H1 (cell line): ENCODE measurements around the gene EEF1G. TPM values are rescaled to one million over a fixed set of nuclear protein-coding genes. Genes with fewer than 3 reads are reported as not detected.

Experiments
- CTCF ChIA-PET: fragments of 300-600 bp; sonication (Branson Sonifier 250); formaldehyde crosslinking; loops from one replicate; lab custom pipeline; 2021; ENCODE audit not compliant: partially characterized antibody; lab: Charles Lee
- POLR2A ChIA-PET: fragments of 300-600 bp; sonication (Branson Sonifier 250); formaldehyde crosslinking; loops from one replicate; lab custom pipeline; 2021; ENCODE audit warnings: inconsistent platforms; ENCODE audit not compliant: partially characterized antibody; lab: Charles Lee
- DNase-seq, 2 experiments: peaks; one replicate each; pipeline versions ENCODE4 v3.0.0 to v3.0.0-alpha.2; 2010 to 2022; ENCODE audit warnings: low spot score in 2 of 2, low read depth in 1 of 2, mixed read lengths in 1 of 2
- FAIRE-seq: peaks from 2 replicates; lab custom pipeline; 2011; peaks lifted over from hg19 to GRCh38; lab: Jason Lieb, UNC
- H2AFZ ChIP-seq: 2 replicates; pipeline ENCODE4 v1.8.1; 2012; ENCODE audit warnings: low read length, inconsistent platforms
- H2AK5ac ChIP-seq: 2 replicates; pipeline ENCODE4 v1.6.1; 2013; ENCODE audit warnings: low read depth, low read length
- H2BK120ac ChIP-seq: replicated peaks from 2 replicates; pipeline ENCODE3; 2013; ENCODE audit warnings: low read depth, low read length, inconsistent platforms
- H2BK12ac ChIP-seq: 2 replicates; pipeline ENCODE4 v1.6.1; 2013; ENCODE audit warnings: low read depth, low read length
- H2BK15ac ChIP-seq: 2 replicates; pipeline ENCODE4 v1.6.1; 2013; ENCODE audit warnings: low read length
- H2BK20ac ChIP-seq: 2 replicates; pipeline ENCODE4 v1.6.1; 2013; ENCODE audit warnings: low read length
- H2BK5ac ChIP-seq: 2 replicates; pipeline ENCODE4 v1.6.1; 2013; ENCODE audit warnings: low read depth, low read length
- H3K14ac ChIP-seq: 2 replicates; pipeline ENCODE4 v1.6.1; 2013; ENCODE audit warnings: inconsistent platforms; ENCODE audit not compliant: insufficient read length
- H3K18ac ChIP-seq: 2 replicates; pipeline ENCODE4 v1.6.1; 2013; ENCODE audit warnings: low read length; ENCODE audit errors: extremely low read depth
- H3K23ac ChIP-seq: 2 replicates; pipeline ENCODE4 v1.6.1; 2013; ENCODE audit warnings: inconsistent platforms; ENCODE audit not compliant: insufficient read length
- H3K23me2 ChIP-seq: 2 replicates; pipeline ENCODE4 v1.6.1; 2013; ENCODE audit warnings: low read depth, low read length
- H3K27ac ChIP-seq: 2 replicates; pipeline ENCODE4 v1.6.1; 2011; ENCODE audit warnings: low read depth, low read length, inconsistent platforms
- H3K27me3 ChIP-seq, 4 experiments: replicated peaks in 1 of 4; 1 replicate in 1 of 4; 2 replicates in 3 of 4; pipeline versions ENCODE4 v1.6.1 to v1.8.1; 2011 to 2013; ENCODE audit warnings: low read length in 3 of 4, mild to moderate bottlenecking in 3 of 4, inconsistent platforms in 2 of 4, mixed read lengths in 2 of 4, moderate library complexity in 1 of 4; ENCODE audit not compliant: control insufficient read depth in 3 of 4, insufficient read depth in 3 of 4; ENCODE audit errors: extremely low read depth in 1 of 4
- H3K36me3 ChIP-seq, 4 experiments: 2 replicates each; pipeline versions ENCODE4 v1.6.1 to v1.8.1; 2011 to 2013; ENCODE audit warnings: mild to moderate bottlenecking in 4 of 4, low read length in 3 of 4, moderate library complexity in 2 of 4, control low read depth in 1 of 4, inconsistent platforms in 1 of 4; ENCODE audit not compliant: insufficient read depth in 4 of 4, control insufficient read depth in 2 of 4
- H3K4ac ChIP-seq: replicated peaks from 2 replicates; pipeline ENCODE3; 2013; ENCODE audit warnings: low read length, low read depth, mixed read lengths, inconsistent platforms; ENCODE audit not compliant: insufficient read length
- H3K4me1 ChIP-seq, 4 experiments: replicated peaks in 1 of 4; 1 replicate in 1 of 4; 2 replicates in 3 of 4; pipeline versions ENCODE4 v1.6.1 to v1.8.1; 2011 to 2013; ENCODE audit warnings: low read length in 3 of 4, inconsistent platforms in 2 of 4, mixed read lengths in 1 of 4; ENCODE audit not compliant: insufficient read depth in 4 of 4, control insufficient read depth in 3 of 4
- H3K4me2 ChIP-seq, 2 experiments: 2 replicates each; pipeline versions ENCODE4 v1.6.1 to v1.8.1; 2011 to 2013; ENCODE audit warnings: low read depth in 2 of 2, low read length in 2 of 2, control low read depth in 1 of 2, inconsistent platforms in 1 of 2, mild to moderate bottlenecking in 1 of 2; ENCODE audit not compliant: insufficient read depth in 1 of 2
- H3K4me3 ChIP-seq, 4 experiments: fragments of 200-600, 300-600 bp in 1 of 4; sonication (generic), shearing (Covaris generic), sonication (Bioruptor Twin) in 1 of 4; 2 replicates each; pipeline versions ENCODE4 v1.5.1 to v1.8.1; 2011 to 2016; ENCODE audit warnings: low read length in 4 of 4, low read depth in 3 of 4, control low read depth in 2 of 4, inconsistent platforms in 2 of 4, mild to moderate bottlenecking in 2 of 4, mixed read lengths in 1 of 4, moderate library complexity in 1 of 4; ENCODE audit not compliant: insufficient read depth in 2 of 4; ENCODE audit errors: extremely low read depth in 1 of 4
- H3K56ac ChIP-seq: replicated peaks from 2 replicates; pipeline ENCODE3; 2013; ENCODE audit warnings: low read depth, mild to moderate bottlenecking, mixed read lengths, low read length, inconsistent platforms; ENCODE audit not compliant: insufficient read length
- H3K79me1 ChIP-seq: 2 replicates; pipeline ENCODE4 v1.6.1; 2013; ENCODE audit warnings: low read depth, low read length, control low read depth
- H3K79me2 ChIP-seq, 2 experiments: 2 replicates each; pipeline versions ENCODE4 v1.6.1 to v1.8.1; 2012 to 2013; ENCODE audit warnings: low read length in 2 of 2, mild to moderate bottlenecking in 2 of 2, inconsistent platforms in 1 of 2; ENCODE audit not compliant: insufficient read depth in 2 of 2, control insufficient read depth in 1 of 2
- H3K9ac ChIP-seq, 4 experiments: replicated peaks in 1 of 4; 1 replicate in 1 of 4; 2 replicates in 3 of 4; pipeline versions ENCODE4 v1.6.1 to v1.8.1; 2011 to 2013; ENCODE audit warnings: low read depth in 3 of 4, low read length in 3 of 4, control low read depth in 2 of 4, mild to moderate bottlenecking in 2 of 4, moderate library complexity in 2 of 4, inconsistent platforms in 1 of 4; ENCODE audit errors: extremely low read depth in 1 of 4
- H3K9me3 ChIP-seq, 2 experiments: 2 replicates each; pipeline versions ENCODE4 v1.6.1 to v1.8.1; 2012 to 2013; ENCODE audit warnings: mild to moderate bottlenecking in 2 of 2, moderate library complexity in 2 of 2, control low read depth in 1 of 2, inconsistent platforms in 1 of 2, low read depth in 1 of 2, low read length in 1 of 2, mixed read lengths in 1 of 2; ENCODE audit not compliant: insufficient read depth in 2 of 2
- H4K20me1 ChIP-seq, 2 experiments: replicated peaks in 1 of 2; 2 replicates each; pipeline versions ENCODE3 to v1.8.1; 2011 to 2013; ENCODE audit warnings: inconsistent platforms in 2 of 2, low read length in 2 of 2, mild to moderate bottlenecking in 1 of 2; ENCODE audit not compliant: insufficient read depth in 2 of 2, control insufficient read depth in 1 of 2
- H4K5ac ChIP-seq: 2 replicates; pipeline ENCODE4 v1.6.1; 2013; ENCODE audit warnings: low read length, low read depth, mixed read lengths, inconsistent platforms; ENCODE audit not compliant: insufficient read length
- H4K8ac ChIP-seq: 2 replicates; pipeline ENCODE4 v1.8.0; 2013; ENCODE audit warnings: mild to moderate bottlenecking, moderate library complexity, low read length, inconsistent platforms; ENCODE audit not compliant: insufficient read depth; ENCODE audit errors: extremely low read depth
- H4K91ac ChIP-seq: replicated peaks from 2 replicates; pipeline ENCODE3; 2013; ENCODE audit warnings: low read length, mixed read lengths, inconsistent platforms; ENCODE audit not compliant: insufficient read length
- BACH1 ChIP-seq: IDR thresholded peaks from 2 replicates; pipeline ENCODE4 v1.6.1; 2012; ENCODE audit warnings: low read length, improper control_type of control experiment
- BCL11A ChIP-seq, 2 experiments: IDR thresholded peaks; one replicate each; pipeline ENCODE4 v1.6.1; 2011; ENCODE audit warnings: low read depth in 2 of 2, low read length in 2 of 2, mild to moderate bottlenecking in 2 of 2
- FOSL1 ChIP-seq: IDR thresholded peaks from 2 replicates; pipeline ENCODE4 v1.6.1; 2011; ENCODE audit warnings: mild to moderate bottlenecking, low read depth, low read length, moderate library complexity; ENCODE audit not compliant: insufficient read depth
- HDAC6 ChIP-seq: IDR thresholded peaks from one replicate; pipeline ENCODE4 v1.7.1; 2012; ENCODE audit warnings: low read depth, mild to moderate bottlenecking, inconsistent platforms, low read length, moderate library complexity
- KDM4A ChIP-seq: IDR thresholded peaks from one replicate; pipeline ENCODE4 v1.7.1; 2012; ENCODE audit warnings: low read depth, mild to moderate bottlenecking, moderate library complexity, low read length, inconsistent platforms; ENCODE audit not compliant: severe bottlenecking
- RXRA ChIP-seq: IDR thresholded peaks from 2 replicates; pipeline ENCODE4 v1.6.1; 2011; ENCODE audit warnings: low read depth, mild to moderate bottlenecking, low read length, moderate library complexity; ENCODE audit not compliant: insufficient read depth
- SP2 ChIP-seq: IDR thresholded peaks from 2 replicates; pipeline ENCODE4 v1.6.1; 2012; ENCODE audit warnings: mild to moderate bottlenecking, low read length, inconsistent platforms
- TAF1 ChIP-seq: IDR thresholded peaks from 2 replicates; pipeline ENCODE4 v1.6.1; 2011; ENCODE audit warnings: mild to moderate bottlenecking, low read depth, low read length
- TBP ChIP-seq: IDR thresholded peaks from 2 replicates; pipeline ENCODE4 v1.6.1; 2011; ENCODE audit warnings: low read depth, low read length, improper control_type of control experiment
- TCF12 ChIP-seq: IDR thresholded peaks from 2 replicates; pipeline ENCODE4 v1.6.1; 2011; ENCODE audit warnings: low read depth, mild to moderate bottlenecking, low read length
- WGBS, 2 experiments: shearing (Covaris generic) in 1 of 2; methylation state at CpG; one replicate each; pipeline versions ENCODE4 v1.1.6 to v1.1.7; 2013 to 2015; ENCODE audit warnings: low lambda C conversion rate in 2 of 2, mixed read lengths in 2 of 2, inconsistent platforms in 1 of 2, low coverage in 1 of 2, missing lambda C conversion rate in 1 of 2; ENCODE audit not compliant: insufficient replicate concordance in 2 of 2, insufficient coverage in 1 of 2, insufficient read length in 1 of 2; ENCODE audit errors: extremely low coverage in 1 of 2, missing lambda C conversion rate in 1 of 2; 5-methylcytosine and 5-hydroxymethylcytosine counted together
- polyA plus RNA-seq, 7 experiments: library from polyadenylated mRNA; depleted of rRNA in 3 of 7; stranded (reverse) in 5 of 7; unstranded in 2 of 7; fragments of >200 nt in 5 of 7; fragments of 200-250 nt in 2 of 7; gene quantifications; 1 replicate in 5 of 7; 2 replicates in 1 of 7; 4 replicates in 1 of 7; pipeline versions ENCODE4 v1.2.1 to v1.2.3, GENCODE V29; 2011 to 2013; ENCODE audit warnings: missing spikeins in 2 of 7, mixed read lengths in 2 of 7
- total RNA-seq: library from RNA; stranded (reverse); fragmentation: NEBNext Ultra II Directional; extraction: Animal tissue kit (Norgen Biotek cat#: 25700); gene quantifications from 2 replicates; pipeline ENCODE4 v1.2.1, GENCODE V29; 2021
- TF ChIP-seq, protein P1 (sequence below): IDR thresholded peaks from 2 replicates; pipeline ENCODE4 v1.6.1; 2012; ENCODE audit warnings: inconsistent platforms
- TF ChIP-seq, protein P2 (sequence below): IDR thresholded peaks from 2 replicates; pipeline ENCODE4 v1.6.1; 2012; ENCODE audit warnings: inconsistent platforms

Gene EEF1G
- total and polyA plus RNA-seq, 2 of the 8 experiments (the other 6 are each of a cell fraction or from before 2014, with no cell fraction given): 1,627 to 1,996 TPM

DNA sequence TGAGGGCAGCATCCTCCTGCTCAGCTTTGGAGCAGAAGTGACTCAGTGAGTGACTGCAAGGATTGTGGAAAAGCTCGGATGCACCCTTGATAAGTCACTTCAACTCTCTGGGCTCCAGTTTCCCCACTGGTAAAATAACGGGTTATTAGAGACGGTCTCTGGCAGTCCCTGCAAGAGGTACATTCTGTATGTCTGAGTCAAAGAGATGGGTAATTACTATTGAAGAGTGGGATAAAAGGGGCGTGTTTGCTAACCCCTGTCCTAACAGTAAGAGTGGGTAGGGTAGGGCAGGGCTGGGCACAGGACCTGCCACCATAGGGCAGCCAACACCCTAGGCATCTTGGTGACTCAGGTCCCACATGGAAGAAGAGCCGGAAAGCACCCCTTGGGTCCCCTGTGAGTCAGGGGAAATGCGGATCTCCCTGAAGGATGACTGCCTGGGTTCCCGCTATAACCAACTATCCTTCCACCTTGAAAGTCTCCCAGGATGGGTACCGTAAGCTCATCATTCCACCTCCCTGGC is 19.8 kb downstream of the EEF1G start:
- H3K18ac ChIP-seq: peak overlapping the region; percentile 53; the same call in 1 of the 2 replicates
- H3K56ac ChIP-seq: no peak overlapping the region
- H2AK5ac ChIP-seq: peak overlapping the region; percentile 84; the same call in 1 of the 2 replicates
- H3K79me2 ChIP-seq: no peaks in the 10 kb centered on the region
- H2BK120ac ChIP-seq: no peak overlapping the region
- H3K4me1 ChIP-seq: peaks cover 20 to 47% (median 32%) of the 10 kb centered on the region in 4 experiments
- ChIA-PET POLR2A (interaction anchor here (0.5 to 20.3 kb wide), 7 partner anchors 11 to 178 kb away, joined by 3 to 336 read pairs (median 5); partner anchors contain the start of genes C11orf98, CSKMT and EEF1G), CTCF (interaction anchor here (1.0 to 10.9 kb wide), 9 partner anchors 10 to 164 kb away, joined by 3 to 161 read pairs (median 4); no protein-coding TSS in a partner anchor)
- DNase-seq: no peak
- no peak overlapping the region for H2AFZ ChIP-seq
- H4K8ac ChIP-seq: no peak overlapping the region
- peaks cover 5 to 18% of the 10 kb centered on the region in 2 experiments for H4K20me1 ChIP-seq
- peak overlapping the region; percentile 65 to 96 for H3K4me2 ChIP-seq
- H3K79me1 ChIP-seq: 0 out of 2 replicates have a peak, but pooled peaks cover 3% of the 10 kb centered on the region
- peaks cover 3 to 19% (median 10%) of the 10 kb centered on the region in 4 experiments; a peak in 7 of 8 replicates for H3K36me3 ChIP-seq
- no peak for FAIRE-seq
- peak overlapping the region; percentile 77 for H2BK5ac ChIP-seq
- peak overlapping the region; percentile 1 for H3K4ac ChIP-seq
- H3K4me3 ChIP-seq: peak overlapping the region in 3 of 4 experiments; percentile 17 to 34 (median 29); a peak in 4 of 8 replicates
- peak overlapping the region; percentile 22 for H4K91ac ChIP-seq
- peak overlapping the region; percentile 21; the same call in 1 of the 2 replicates for H2BK15ac ChIP-seq
- H3K23ac ChIP-seq: no peak overlapping the region
- H3K23me2 ChIP-seq: peaks cover 2% of the 10 kb centered on the region; the same call in 1 of the 2 replicates
- 89% methylated on average over 8 of the region's 8 CpGs; no CpG with 5 or more reads in 1 of the 2 experiments for WGBS, 2 experiments
- no peak overlapping the region for H3K14ac ChIP-seq
- H3K9me3 ChIP-seq: no peaks in the 10 kb centered on the region
- peaks cover 0 to 6% (median 4%) of the 10 kb centered on the region in 4 experiments; a peak in 4 of 7 replicates for H3K27me3 ChIP-seq
- H3K27ac ChIP-seq: peak overlapping the region; percentile 91
- peak overlapping the region; percentile 93; the same call in 1 of the 2 replicates for H2BK12ac ChIP-seq
- peak overlapping the region; percentile 67; the same call in 1 of the 2 replicates for H2BK20ac ChIP-seq
- peak overlapping the region in 2 of 4 experiments; percentile 24 to 70; a peak in 3 of 7 replicates for H3K9ac ChIP-seq
- peak overlapping the region; percentile 14 for H4K5ac ChIP-seq
- TF ChIP-seq KDM4A (no peak), BACH1 (no peak), BCL11A (IDR thresholded peaks at IDR 0.05; ENCODE audit: low read depth in 2 of 2, low read length in 2 of 2) (no peak), TBP (no peak), TCF12 (no peak), TAF1 (no peak), HDAC6 (no peak), FOSL1 (no peak), RXRA (no peak), SP2 (no peak)
- TF ChIP-seq, protein P1, sequence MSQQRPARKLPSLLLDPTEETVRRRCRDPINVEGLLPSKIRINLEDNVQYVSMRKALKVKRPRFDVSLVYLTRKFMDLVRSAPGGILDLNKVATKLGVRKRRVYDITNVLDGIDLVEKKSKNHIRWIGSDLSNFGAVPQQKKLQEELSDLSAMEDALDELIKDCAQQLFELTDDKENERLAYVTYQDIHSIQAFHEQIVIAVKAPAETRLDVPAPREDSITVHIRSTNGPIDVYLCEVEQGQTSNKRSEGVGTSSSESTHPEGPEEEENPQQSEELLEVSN: no peak
- TF ChIP-seq, protein P2, sequence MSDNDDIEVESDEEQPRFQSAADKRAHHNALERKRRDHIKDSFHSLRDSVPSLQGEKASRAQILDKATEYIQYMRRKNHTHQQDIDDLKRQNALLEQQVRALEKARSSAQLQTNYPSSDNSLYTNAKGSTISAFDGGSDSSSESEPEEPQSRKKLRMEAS: no peak
